Stimulated activated CD4-positive, alpha-beta T cell treated with anti-CD3 and anti-CD28 coated beads, TNF-alpha, amount 100 ng/mL, for 24 hours (primary cell): ENCODE data around the gene ZSWIM3.
"Not testable (repeated sequence)": the region's sequence is repeated elsewhere in the genome, so short reads cannot be mapped to it uniquely, and the experiment has no call there.

Experiments
- DNase-seq, 3 experiments: peaks; one replicate each; pipeline ENCODE4 v3.0.0-alpha.2; 2020; ENCODE audit warnings: low read depth in 3 of 3

ZSWIM3 gene

DNA sequence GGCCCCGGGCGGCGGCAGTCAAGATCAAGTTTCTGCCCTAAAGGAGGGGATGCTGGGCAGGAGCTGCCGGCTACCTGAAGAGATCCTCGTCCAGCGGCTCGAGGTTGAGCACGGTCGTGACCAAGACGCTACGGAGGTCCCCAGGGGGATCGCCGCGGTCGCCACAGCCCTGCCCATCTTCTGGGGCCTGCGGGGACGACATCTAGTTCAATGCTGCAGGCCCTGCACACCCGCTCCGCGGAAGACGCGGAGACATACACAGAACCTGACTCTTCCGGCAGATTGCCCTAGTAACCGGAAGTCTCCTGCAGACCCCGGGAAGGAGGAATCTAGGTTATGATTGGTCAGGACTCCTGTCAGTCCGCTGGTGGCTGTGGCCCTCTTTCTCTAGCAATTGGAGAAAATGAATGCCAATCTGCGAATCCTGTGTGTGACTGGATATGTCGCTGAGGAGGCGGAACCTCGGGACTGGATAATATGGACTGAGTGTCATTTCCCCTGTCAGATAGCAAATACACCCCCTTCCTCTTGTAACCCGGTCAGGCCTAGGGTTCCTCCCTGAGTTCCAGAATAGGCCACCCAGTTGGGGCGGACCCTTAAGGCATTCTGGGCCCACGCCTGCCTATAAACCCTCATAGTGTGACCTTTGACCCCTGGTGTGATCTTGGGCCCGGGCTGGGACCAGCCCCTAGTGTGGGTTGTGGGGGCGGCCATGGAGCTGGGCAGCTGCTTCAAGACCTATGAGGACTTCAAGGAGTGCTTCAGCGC lies at the start of gene ZSWIM3, which contains the start of gene ACOT8:
ZSWIM3 (plus strand) TSS at position 501 of the 768 bp plus-strand sequence; CDS start at position 713, 212 bp downstream.
ACOT8 (minus strand) TSS at position 279 of the 768 bp plus-strand sequence; CDS start at position 202, 77 bp downstream.
- peak; percentile 85 to 97 (median 86) for DNase-seq

DNA sequence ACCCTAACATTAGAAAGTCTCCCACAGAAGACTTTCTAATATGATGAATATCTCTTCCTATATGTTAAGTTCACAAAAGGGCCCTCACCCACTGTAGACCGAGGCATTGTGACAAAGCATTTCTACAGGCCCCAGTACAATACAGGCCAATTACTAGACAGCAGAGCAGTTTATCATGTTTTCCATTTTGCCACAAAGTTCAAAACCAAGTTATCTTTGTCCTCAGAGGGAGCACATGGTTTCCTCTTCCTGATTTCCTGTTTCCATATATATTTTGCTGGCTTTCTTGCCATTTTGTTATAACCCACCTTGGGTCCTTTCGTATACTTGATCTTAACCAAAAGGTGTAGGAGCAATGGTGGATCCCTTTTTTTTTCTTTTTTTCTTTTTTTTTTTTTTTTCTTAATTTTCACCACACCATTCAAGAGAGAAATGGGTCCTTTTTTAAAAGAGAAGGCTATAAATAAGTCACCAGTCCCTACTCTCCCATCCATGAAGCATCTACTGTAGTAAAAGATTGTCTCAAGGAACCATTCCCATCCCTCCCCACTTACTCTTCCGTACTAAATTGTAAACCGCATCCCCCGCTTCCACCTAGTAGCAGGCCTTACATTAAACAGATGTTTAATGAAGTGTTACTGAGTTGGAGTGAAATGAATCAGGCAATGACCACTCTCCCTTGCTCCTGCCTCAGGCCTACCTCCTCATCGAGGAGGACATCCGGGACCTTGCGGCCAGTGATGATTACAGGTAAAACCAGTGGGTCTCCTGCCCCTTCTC lies 47.0 kb upstream of the ZSWIM3 start:
- DNase-seq: no peak

DNA sequence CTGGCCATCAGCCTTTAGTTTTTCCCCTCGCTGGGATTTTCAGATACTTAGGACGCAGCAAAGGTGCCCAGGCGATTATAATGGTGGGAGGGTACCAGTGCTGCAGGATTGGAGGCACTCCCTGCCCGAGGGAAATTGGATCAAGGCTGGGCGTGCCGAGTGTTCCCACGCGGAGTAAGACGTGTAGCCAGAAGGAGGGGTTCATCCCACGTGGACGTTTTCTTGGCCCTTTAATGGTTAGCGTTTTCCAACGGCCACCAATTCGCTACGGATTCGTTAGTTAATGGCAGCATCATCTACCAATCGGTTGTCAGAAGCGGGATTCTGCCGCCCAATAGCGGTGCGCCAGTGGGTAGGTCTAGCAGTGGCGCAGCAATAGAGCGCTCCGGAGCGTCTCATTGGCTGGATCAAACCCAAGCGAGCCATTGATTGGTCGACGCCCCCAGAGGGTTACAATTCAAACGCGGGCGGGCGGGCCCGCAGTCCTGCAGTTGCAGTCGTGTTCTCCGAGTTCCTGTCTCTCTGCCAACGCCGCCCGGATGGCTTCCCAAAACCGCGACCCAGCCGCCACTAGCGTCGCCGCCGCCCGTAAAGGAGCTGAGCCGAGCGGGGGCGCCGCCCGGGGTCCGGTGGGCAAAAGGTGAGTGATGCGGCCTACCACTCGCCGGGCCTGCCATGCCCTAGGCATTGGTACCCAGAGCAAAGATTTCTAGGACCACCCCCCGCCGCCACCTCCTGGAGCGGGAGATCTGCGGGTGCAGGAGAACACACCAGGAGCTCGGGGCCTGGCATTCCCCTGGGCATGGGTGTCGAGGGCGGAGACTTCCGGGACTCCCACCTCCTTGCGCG lies 45.0 kb upstream of the ZSWIM3 start, which contains the start of gene UBE2C:
UBE2C (plus strand) TSS at position 488 of the 849 bp plus-strand sequence; CDS start at position 540, 52 bp downstream.
- DNase-seq: peak; percentile 86 to 95 (median 93)

DNA sequence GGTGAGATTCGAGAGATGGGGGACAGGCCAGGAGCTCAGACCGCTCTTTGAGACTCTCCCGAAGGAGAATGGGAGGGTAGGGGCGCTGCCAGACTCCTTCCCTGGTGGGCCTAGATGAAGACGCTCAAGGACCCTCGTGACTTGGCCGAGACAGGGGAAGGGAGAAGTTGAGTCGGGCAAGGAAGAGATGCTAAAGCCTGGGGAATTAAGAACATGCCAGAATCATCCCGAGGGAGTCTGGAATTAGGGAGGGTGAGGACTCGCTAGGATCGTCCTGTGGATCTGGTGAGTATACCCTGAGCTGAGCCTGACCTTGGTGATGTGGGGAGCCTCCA lies 44.4 kb upstream of the ZSWIM3 start:
- no peak for DNase-seq

DNA sequence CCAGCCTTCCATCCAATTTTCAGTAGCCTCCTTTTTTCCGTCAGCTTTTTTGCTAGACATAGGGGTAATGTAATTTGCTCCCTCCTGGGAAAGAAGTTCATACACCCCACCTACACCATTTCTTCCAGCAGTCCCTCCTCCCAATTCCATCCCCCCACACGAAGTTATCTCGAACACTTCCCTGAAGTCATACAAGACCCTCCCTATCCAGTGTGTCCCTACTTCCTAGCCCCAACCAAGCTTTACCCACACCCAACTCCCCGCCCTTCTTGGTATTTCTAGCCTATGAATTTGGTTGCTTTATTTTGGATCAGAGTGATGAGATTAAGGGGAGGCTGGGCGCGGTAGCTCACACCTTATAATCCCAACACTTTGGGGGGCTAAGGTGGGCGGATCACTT lies 43.9 kb upstream of the ZSWIM3 start:
- DNase-seq: no peak

DNA sequence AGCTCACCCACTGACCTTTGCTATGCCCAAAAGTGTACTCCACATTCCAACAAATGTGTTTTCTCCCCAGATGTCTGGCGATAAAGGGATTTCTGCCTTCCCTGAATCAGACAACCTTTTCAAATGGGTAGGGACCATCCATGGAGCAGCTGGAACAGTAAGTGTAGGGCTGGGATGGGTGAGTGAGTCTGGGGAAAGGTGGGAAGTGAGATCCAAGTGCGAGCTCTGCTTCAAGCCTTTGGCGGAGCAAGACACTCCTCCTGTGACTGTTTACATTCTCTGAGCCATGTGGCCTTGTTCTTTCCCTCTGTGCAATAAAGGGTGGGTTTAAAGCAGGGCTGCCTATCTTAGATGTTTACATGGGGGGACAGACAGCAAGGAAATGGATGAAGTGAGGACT lies 43.1 kb upstream of the ZSWIM3 start:
- DNase-seq: no peak

DNA sequence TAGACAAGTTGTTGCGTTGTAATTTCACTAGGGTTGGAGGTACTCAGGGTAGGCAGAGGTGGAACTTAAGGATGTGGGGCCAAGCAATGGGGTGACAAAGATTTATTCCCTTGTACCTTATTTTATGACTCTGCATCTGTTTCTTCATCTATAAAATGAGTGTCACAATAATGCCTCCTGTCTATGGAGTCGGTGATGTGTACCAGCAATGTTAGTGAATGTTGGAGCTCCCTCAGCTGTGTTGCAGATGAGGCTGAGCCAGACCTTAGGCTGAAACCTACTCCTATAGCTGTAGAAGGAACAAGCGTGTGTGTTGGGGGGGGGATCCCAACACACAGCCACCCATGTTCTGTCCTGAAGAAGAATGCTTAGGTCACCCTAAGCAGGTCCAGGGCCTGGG lies 40.5 kb upstream of the ZSWIM3 start:
- no peak for DNase-seq

DNA sequence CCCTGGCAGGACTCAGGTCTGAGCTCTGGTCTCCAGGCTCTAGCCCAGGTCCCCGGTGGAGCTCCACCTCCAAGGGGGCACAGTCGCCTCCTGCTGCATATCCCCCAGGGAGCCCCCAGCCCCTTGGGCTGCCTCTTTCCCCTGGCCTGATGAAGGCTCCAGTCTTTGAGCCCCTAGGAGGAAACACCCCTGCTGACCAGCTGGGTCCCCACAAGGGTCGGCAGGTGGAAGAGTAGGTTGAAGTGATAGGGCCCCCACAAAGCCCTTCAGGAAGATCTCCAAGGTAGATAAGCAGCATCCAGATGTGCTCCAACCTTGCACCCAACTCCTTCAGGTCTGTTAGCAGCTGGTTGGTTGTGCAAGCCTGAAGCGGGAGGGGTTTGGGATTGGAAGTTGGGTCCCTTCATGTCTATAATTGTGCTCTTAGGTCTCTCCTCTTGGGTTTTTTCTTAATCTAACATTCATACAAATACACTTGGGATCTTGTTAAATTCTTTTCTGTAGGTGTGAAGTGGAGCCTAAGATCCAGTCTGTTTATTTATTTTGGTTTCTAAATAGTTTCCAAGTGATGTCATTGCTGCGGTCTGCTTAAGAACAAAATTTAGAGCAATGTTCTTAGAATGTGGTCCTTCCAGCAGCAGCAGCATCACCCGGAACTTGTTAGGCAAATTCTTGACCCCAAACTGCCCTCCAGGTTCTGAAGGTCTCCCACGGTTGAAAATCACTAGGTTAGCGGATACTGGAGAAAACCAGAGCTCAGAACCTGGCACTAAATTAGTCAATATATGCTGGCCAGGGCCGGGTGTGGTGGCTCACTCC lies 39.8 kb upstream of the ZSWIM3 start:
- no peak for DNase-seq

DNA sequence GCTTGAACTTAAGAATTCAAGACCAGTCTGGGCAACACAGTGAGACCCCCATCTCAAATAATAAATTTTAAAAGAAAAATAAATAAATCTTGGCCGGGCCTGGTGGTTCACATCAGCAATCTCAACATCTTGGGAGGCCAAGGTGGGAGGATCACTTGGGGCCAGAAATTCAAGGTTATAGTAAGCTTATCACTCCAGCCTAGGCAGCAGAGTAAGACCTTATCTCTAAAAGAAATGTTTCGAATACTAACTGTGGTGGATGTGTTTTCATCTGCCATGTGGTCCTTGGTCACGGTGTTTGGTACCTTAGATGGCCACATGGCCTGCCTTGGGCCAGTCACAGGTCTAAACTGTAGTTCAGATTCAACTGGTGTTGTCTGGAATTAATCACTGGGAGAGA lies 39.2 kb upstream of the ZSWIM3 start:
- DNase-seq: no peak

DNA sequence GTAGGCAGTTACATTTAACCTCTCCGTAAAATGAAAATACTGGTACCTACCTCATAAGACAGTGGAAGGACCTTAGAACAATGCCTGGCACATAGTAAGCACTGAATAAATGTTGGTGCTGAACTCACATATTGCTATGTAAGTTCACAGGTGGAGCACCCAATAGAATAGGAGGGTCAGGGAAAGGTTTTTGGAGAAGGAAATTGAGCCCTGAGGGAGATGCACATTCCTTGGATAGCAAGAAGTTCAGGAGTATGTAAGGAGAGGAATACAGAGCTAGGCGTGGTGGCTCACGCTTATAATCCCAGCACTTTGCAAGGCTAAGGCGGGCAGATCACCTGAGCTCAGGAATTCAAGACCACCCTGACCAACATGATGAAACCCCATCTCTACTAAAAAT lies 37.9 kb upstream of the ZSWIM3 start:
- DNase-seq: no peak

DNA sequence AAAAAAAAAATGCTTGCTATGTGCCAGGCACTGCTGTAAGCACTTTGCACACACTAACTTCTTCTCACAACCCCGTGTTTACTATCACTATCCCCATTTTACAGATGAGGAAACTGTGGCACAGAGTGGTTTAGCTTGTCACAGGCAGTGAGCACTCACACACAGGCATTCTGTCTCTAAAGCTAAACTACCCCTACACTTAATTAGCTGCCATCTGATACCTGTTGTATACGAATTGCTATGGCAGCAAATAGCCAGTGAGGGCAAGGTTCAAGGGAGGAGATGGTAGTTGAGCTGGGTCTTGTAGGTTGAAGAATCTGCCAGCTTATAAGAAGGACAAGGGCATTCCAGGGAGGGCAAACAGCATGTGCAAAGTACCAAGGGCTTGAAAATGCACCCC lies 35.5 kb upstream of the ZSWIM3 start:
- no peak for DNase-seq

DNA sequence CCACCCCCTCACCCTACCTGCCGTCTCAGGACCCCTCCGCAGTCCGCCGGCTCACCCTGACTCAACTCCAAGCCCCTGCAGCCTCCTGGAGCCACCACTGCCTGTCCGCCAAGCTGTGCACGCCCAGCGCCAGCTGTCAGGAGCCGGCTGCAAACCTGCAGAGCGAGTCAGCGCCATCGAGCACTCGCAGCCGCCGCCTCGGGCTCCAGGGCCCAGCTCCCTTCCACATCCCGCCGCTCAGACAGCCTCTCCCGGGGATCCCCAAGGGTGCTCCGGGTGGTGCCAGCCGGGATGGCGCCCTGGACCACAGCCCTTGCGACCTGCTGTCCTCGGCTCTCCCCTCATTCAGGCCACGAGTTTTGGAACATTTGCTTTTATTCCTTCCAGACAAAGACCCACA lies 34.6 kb upstream of the ZSWIM3 start:
- DNase-seq: no peak

DNA sequence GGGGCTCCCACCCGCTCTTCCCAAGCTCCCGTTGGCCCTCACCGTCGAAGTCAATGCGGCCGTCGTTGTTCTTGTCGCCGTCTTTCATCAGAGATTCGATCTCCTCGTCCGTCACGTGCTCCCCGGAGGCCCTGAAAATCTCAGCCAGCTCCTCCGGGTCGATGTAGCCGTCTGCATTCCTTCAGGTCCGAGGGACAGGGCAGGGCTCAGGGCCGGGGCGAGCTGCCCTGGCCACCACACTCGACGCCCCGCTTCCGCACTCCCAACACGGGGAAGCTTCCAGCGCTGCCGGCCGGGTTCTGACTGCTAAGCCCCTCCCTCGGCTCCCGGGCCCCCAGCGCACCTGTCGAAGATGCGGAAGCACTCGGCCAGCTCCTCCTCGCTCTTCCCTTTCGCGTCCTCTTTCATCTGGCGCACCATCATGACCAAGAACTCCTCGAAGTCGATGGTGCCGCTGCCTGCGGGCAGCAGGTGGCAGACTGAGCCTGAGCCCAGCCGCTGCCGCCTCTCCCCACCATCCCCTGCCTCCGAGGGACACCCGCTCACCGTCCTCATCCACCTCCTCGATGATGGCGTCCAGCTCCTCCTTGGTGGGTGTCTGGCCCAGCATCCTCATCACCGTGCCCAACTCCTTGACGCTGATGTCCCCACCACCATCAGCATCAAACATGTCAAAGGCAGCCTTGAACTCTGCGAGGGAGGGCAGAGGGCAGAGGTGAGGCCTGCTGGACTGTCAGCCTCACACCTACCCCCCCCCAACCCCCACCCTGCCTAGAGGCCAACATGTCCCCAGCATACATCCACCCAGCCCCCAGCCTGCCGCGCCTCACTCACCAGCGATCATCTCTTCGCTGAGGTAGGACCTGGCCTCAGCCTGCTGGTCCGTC lies 33.2 kb upstream of the ZSWIM3 start:
- peak in 2 of 3 experiments; percentile 22 to 44 for DNase-seq

DNA sequence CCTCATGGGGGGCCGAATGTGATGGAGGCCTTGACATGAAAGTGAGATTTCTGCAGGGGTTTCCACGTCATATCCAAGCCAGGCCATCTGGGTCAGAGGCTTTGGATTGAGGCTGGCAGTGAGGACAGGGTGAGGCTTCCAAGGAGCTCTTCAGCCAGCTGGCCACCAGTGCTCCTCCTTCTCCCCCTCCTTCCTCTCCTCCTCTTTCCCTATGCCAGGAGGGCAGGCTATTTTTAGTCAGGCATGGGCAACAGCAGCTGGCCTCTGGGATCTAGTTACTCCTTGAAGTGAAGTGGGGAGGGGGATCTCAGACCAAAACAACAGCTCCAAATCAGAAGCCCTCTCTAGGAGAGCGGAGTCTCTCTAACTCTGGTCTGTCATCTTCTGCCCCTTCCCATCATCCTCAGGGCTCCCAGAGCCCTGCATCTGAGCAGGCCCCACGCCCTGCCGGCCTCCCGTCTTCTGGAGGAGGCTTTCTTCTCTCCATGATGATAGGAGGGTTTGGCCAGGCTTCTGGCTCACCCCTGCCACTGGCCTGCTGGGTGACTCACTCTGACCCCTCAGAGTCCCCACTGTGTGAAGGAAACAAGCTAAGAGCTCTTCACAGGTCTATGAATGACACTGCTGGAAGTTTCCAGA lies 30.9 kb upstream of the ZSWIM3 start:
- DNase-seq: no peak

DNA sequence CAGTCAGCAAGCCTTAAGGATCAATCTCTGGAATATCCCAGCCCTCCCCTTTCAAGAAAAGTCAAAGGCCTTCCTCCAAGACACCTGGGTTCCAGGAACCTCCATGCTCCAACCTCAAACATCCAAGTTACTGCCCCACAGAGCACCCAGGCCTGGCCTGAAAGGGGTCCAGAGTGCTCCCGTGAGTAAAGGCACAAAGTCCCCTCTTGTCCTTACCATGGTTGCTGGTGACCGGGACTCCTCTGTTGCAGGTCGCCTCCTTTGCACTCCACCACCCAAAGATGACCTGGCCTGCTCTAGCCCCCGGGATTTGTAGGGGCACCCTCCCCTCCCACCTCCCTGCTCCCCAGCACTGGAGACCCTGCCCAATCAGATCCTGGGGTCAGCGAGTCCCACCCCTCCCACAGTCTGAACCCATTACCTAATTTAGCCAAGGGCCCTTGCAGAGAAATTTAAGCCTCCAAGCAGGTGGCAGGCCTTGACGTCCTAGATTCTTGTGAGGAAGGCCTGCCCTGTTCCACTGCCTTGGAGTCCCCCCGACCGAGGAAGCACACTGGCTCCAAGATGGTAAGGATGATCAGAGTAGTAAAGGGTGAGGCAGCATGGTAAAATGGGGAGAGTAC lies 30.3 kb upstream of the ZSWIM3 start, which contains the start of gene TNNC2:
TNNC2 (minus strand) TSS at position 283 of the 623 bp plus-strand sequence; CDS start at position 219, 64 bp downstream.
- DNase-seq: no peak

DNA sequence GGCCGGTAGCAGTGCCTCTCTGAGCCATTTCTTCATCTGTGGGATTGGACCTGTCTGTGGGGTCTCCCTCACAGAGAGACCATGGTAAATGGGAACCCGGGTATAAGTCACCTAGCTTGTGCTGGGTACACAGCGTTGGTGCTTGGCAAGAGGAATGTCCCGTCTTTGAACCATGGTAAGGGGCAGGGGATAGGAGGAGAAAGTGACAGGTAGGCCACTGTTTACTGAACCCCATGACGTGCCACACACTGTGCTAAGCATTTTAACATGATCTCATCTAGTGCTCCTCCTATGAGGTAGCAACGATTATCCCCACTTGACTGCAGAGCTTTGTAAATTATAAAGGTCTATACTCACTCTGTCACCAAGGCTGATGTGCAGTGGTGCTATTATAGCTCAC lies 29.7 kb upstream of the ZSWIM3 start:
- DNase-seq: no peak

DNA sequence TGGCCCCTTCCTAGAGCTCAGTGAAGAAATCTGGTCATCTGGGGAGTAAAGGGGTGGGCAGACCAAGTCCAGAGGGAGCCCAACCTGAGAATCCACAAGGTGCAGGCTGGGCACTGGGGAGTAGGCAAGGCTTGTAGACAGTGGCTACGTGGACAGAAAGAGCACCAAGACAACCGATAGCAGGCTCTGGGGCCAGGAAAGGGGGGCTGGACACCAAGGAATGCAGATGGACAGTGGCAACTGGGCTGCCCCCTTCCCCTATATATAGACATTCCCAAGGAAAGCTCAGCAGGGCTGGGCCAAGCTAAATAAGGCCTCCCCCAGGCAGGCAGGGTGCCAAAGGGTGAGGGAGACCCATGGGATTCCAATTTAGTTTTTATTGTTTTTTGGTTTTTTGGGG lies 28.8 kb upstream of the ZSWIM3 start:
- no peak for DNase-seq

DNA sequence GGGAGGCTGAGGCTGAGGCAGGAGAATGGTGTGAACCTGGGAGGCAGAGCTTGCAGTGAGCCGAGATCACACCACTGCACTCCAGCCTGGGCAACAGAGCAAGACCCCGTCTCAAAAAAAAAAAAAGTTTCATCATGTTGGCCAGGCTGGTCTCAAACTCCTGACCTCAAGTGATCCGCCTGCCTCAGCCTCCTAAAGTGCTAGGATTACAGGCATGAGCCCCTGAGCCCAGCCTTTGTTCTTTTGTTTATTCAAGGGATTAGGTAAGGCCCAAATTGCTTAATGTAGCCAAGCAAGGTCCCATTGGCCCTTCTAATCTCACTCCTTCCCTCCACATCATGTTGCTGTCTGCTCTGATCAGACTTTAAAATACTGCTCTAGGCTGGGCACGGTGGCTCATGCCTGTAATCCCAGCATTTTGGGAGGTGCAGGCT lies 27.7 kb upstream of the ZSWIM3 start:
- DNase-seq: not testable (repeated sequence)

DNA sequence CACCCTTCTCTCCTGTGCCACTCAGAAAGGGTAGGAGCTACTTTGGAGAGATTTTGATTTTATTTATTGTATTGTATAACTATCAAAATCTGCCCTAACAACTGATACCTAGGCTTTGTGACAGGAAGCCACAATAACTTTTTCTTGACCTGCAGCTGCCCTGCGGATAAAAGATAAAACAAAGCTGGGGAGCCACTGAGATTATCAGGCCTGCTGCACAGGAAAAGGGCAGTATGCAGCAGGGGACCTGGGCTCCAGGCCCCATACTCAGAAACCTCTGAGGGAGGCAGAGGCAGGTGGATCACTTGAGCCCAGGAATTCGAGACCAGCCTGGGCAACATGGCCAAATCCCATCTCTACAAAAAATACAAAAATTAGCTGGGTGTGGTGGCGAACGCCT lies 24.8 kb upstream of the ZSWIM3 start:
- DNase-seq: no peak
